ENCODE results near the gene PIGBOS1.

- TF ChIP-seq CTCF (IDR thresholded peaks at IDR 0.05) (no peak), EZH2phosphoT487 (IDR thresholded peaks at IDR 0.05) (no peak), EZH2 (IDR thresholded peaks at IDR 0.05) (no peak)
Observed at GRCh38 chr15:55356985-55357585, 38.2 kb upstream of the PIGBOS1 start.

Data from neural progenitor cell (in vitro differentiated cells).